ENCODE data around the gene CNTN4.

The CNTN4 gene

GRCh38 chr3:2250783-2251182, 152.1 kb downstream of the CNTN4 start:
- in situ Hi-C loops (cut with HindIII; ENCODE audit: low sequenced_read_pairs): no loop called here

- in situ Hi-C loops (cut with HindIII; ENCODE audit: low sequenced_read_pairs): no loop called here
Measured at GRCh38 chr3:2261747-2262146, 163.1 kb downstream of the CNTN4 start.

GRCh38 chr3:2262204-2262603, 163.5 kb downstream of the CNTN4 start:
- in situ Hi-C loops (cut with HindIII; ENCODE audit: low sequenced_read_pairs): no loop called here

- in situ Hi-C loops (cut with HindIII; ENCODE audit: low sequenced_read_pairs): no loop called here
Measured at GRCh38 chr3:2266606-2267005, 167.9 kb downstream of the CNTN4 start.

- in situ Hi-C loops (cut with HindIII; ENCODE audit: low sequenced_read_pairs): no loop called here
Measured at GRCh38 chr3:2268779-2269178, 170.1 kb downstream of the CNTN4 start.

- in situ Hi-C loops (cut with HindIII; ENCODE audit: low sequenced_read_pairs): no loop called here
Measured at GRCh38 chr3:2274526-2274925, 175.9 kb downstream of the CNTN4 start.

- in situ Hi-C loops (cut with HindIII; ENCODE audit: low sequenced_read_pairs): no loop called here
Measured at GRCh38 chr3:2283818-2284217, 185.2 kb downstream of the CNTN4 start.

- in situ Hi-C loops (cut with HindIII; ENCODE audit: low sequenced_read_pairs): no loop called here
Measured at GRCh38 chr3:2300938-2301337, 202.3 kb downstream of the CNTN4 start.

- in situ Hi-C loops (cut with HindIII; ENCODE audit: low sequenced_read_pairs): no loop called here
Measured at GRCh38 chr3:2301361-2301760, 202.7 kb downstream of the CNTN4 start.

- in situ Hi-C loops (cut with HindIII; ENCODE audit: low sequenced_read_pairs): no loop called here
Measured at GRCh38 chr3:2303566-2303965, 204.9 kb downstream of the CNTN4 start.

- in situ Hi-C loops (cut with HindIII; ENCODE audit: low sequenced_read_pairs): no loop called here
Measured at GRCh38 chr3:2311022-2311421, 212.4 kb downstream of the CNTN4 start.

- in situ Hi-C loops (cut with HindIII; ENCODE audit: low sequenced_read_pairs): no loop called here
Measured at GRCh38 chr3:2317521-2317920, 218.9 kb downstream of the CNTN4 start.

- in situ Hi-C loops (cut with HindIII; ENCODE audit: low sequenced_read_pairs): no loop called here
Measured at GRCh38 chr3:2334921-2335320, 236.3 kb downstream of the CNTN4 start.

- in situ Hi-C loops (cut with HindIII; ENCODE audit: low sequenced_read_pairs): no loop called here
Measured at GRCh38 chr3:2343031-2343682, 244.5 kb downstream of the CNTN4 start.

- in situ Hi-C loops (cut with HindIII; ENCODE audit: low sequenced_read_pairs): no loop called here
Measured at GRCh38 chr3:2352134-2352762, 253.6 kb downstream of the CNTN4 start.

GRCh38 chr3:2354702-2355101, 256.0 kb downstream of the CNTN4 start:
- in situ Hi-C loops (cut with HindIII; ENCODE audit: low sequenced_read_pairs): no loop called here

- in situ Hi-C loops (cut with HindIII; ENCODE audit: low sequenced_read_pairs): no loop called here
Measured at GRCh38 chr3:2356298-2356950, 257.8 kb downstream of the CNTN4 start.

- in situ Hi-C loops (cut with HindIII; ENCODE audit: low sequenced_read_pairs): no loop called here
Measured at GRCh38 chr3:2360815-2361214, 262.1 kb downstream of the CNTN4 start.

- in situ Hi-C loops (cut with HindIII; ENCODE audit: low sequenced_read_pairs): no loop called here
Measured at GRCh38 chr3:2362122-2362521, 263.5 kb downstream of the CNTN4 start.

- in situ Hi-C loops (cut with HindIII; ENCODE audit: low sequenced_read_pairs): no loop called here
Measured at GRCh38 chr3:2363854-2364253, 265.2 kb downstream of the CNTN4 start.

- in situ Hi-C loops (cut with HindIII; ENCODE audit: low sequenced_read_pairs): no loop called here
Measured at GRCh38 chr3:2370317-2370716, 271.7 kb downstream of the CNTN4 start.

GRCh38 chr3:2372306-2372705, 273.6 kb downstream of the CNTN4 start:
- in situ Hi-C loops (cut with HindIII; ENCODE audit: low sequenced_read_pairs): no loop called here
